LNCAP (cell line): Measurements from ENCODE around the gene TBC1D4.

Experiments used
- TF ChIP-seq, protein P1 (sequence below): fragments of 450-650 bp; IDR thresholded peaks from 2 replicates; pipeline ENCODE4 v1.5.1; 2017; ENCODE audit warnings: mild to moderate bottlenecking

Gene TBC1D4

DNA sequence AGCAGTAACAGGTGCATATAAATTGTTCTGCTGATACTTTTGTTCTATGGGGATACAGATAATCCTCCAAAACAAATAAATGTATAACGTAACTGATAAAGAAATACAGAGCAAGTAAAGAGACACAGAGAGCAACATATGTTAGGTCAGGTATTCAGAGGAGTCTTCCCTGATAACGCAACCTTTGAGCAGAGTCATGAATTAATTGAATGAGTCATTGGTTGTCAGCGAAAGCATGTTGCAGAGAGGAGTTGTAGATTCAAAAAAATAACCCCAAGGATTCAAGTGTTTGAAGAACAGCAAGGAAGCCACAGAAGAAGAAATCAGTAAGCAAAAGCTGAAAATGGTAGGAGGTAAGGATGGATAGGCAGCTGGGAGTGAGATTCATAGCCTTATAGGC, 245.2 kb downstream of the TBC1D4 start:
- TF ChIP-seq, protein P1, sequence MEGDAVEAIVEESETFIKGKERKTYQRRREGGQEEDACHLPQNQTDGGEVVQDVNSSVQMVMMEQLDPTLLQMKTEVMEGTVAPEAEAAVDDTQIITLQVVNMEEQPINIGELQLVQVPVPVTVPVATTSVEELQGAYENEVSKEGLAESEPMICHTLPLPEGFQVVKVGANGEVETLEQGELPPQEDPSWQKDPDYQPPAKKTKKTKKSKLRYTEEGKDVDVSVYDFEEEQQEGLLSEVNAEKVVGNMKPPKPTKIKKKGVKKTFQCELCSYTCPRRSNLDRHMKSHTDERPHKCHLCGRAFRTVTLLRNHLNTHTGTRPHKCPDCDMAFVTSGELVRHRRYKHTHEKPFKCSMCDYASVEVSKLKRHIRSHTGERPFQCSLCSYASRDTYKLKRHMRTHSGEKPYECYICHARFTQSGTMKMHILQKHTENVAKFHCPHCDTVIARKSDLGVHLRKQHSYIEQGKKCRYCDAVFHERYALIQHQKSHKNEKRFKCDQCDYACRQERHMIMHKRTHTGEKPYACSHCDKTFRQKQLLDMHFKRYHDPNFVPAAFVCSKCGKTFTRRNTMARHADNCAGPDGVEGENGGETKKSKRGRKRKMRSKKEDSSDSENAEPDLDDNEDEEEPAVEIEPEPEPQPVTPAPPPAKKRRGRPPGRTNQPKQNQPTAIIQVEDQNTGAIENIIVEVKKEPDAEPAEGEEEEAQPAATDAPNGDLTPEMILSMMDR: no peak
